Uterus (tissue), 2 donors: ENCODE data around the gene ALDH1A3.

Source experiments
- CTCF ChIP-seq, 4 experiments: fragments of 200-600 bp in 2 of 4; fragments of 450-650 bp in 2 of 4; sonication (generic) in 2 of 4; IDR thresholded peaks; one replicate each; pipeline ENCODE4 v1.5.1; 2016 to 2019; ENCODE audit warnings: antibody characterized with exemption in 4 of 4, mild to moderate bottlenecking in 2 of 4, moderate library complexity in 1 of 4
- POLR2A ChIP-seq, 2 donors: fragments of 450-650 bp; IDR thresholded peaks; one replicate each; pipeline ENCODE4 v1.6.1; 2016; ENCODE audit warnings: antibody characterized with exemption in 2 of 2, mild to moderate bottlenecking in 1 of 2, moderate library complexity in 1 of 2

- no peak for TF ChIP-seq CTCF (IDR thresholded peaks at IDR 0.05)
- TF ChIP-seq POLR2A (IDR thresholded peaks at IDR 0.05), result no peak
These were observed 23.0 kb downstream of the ALDH1A3 start for GRCh38 chr15:100902436-100903167.
